DMS114 treated with DMSO at 0.1 percent for 48 hours (cell line): ENCODE results near the gene SLC18B1.
"Not testable (repeated sequence)": the region's sequence is repeated elsewhere in the genome, so short reads cannot be mapped to it uniquely, and the experiment has no call there.

Source experiments
- DNase-seq: peaks from one replicate; lab custom pipeline; 2025; ENCODE audit not compliant: unreplicated experiment; lab: John Stamatoyannopoulos, UW

The SLC18B1 gene

GRCh38 chr6:132800656-132801055 lies 2.2 kb upstream of the SLC18B1 start:
- DNase-seq, result no peak

- no peak for DNase-seq
These were observed 567 bp upstream of the SLC18B1 start for GRCh38 chr6:132798869-132799538.

- no peak for DNase-seq
These were observed 3.0 kb downstream of the SLC18B1 start for GRCh38 chr6:132795461-132795860.

GRCh38 chr6:132792510-132792909 lies 5.9 kb downstream of the SLC18B1 start:
- DNase-seq, result no peak

GRCh38 chr6:132790450-132790849 lies 8.0 kb downstream of the SLC18B1 start:
- no peak for DNase-seq

GRCh38 chr6:132789396-132789776 lies 9.1 kb downstream of the SLC18B1 start:
- DNase-seq, result no peak

- DNase-seq, result no peak
These were observed 9.6 kb downstream of the SLC18B1 start for GRCh38 chr6:132788658-132789395.

GRCh38 chr6:132785936-132786335 lies 12.5 kb downstream of the SLC18B1 start:
- DNase-seq, result no peak

GRCh38 chr6:132780770-132781371 lies 17.6 kb downstream of the SLC18B1 start:
- peak; percentile 3 for DNase-seq

- not testable (repeated sequence) for DNase-seq
These were observed 20.6 kb downstream of the SLC18B1 start for GRCh38 chr6:132777881-132778280.

GRCh38 chr6:132768051-132768517 lies 30.4 kb downstream of the SLC18B1 start:
- DNase-seq, result no peak

GRCh38 chr6:132765560-132765959 lies 32.9 kb downstream of the SLC18B1 start:
- no peak for DNase-seq

GRCh38 chr6:132764370-132764769 lies 34.1 kb downstream of the SLC18B1 start:
- DNase-seq, result no peak

GRCh38 chr6:132763269-132763668 lies 35.2 kb downstream of the SLC18B1 start:
- no peak for DNase-seq

GRCh38 chr6:132760256-132760655 lies 38.2 kb downstream of the SLC18B1 start:
- DNase-seq, result no peak

GRCh38 chr6:132758689-132759088 lies 39.7 kb downstream of the SLC18B1 start:
- DNase-seq, result no peak

- no peak for DNase-seq
These were observed 46.2 kb downstream of the SLC18B1 start for GRCh38 chr6:132752255-132752654.

GRCh38 chr6:132751828-132752227 lies 46.6 kb downstream of the SLC18B1 start:
- DNase-seq, result no peak

GRCh38 chr6:132751306-132751705 lies 47.1 kb downstream of the SLC18B1 start:
- DNase-seq, result no peak

GRCh38 chr6:132750455-132751248 lies 47.8 kb downstream of the SLC18B1 start:
- no peak for DNase-seq

GRCh38 chr6:132749111-132749510 lies 49.3 kb downstream of the SLC18B1 start:
- no peak for DNase-seq
